ENCODE measurements around the gene MYO7A.

The MYO7A gene

DNA sequence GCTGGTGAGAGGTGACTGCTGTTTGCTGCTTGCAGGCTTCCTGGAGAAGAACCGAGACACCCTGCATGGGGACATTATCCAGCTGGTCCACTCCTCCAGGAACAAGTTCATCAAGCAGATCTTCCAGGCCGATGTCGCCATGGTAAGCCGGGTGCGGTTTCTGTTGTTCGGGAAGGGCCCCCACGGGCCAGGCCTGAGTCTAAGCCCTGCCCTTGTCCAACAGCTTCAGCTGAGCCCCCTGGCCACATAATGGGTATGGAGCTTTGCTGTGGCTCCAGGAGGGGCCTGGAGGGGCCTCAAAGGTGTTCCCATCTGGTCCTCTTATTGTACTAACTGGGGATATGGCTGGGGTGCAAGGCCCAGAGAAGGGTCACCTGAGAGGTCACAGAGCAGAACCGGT lies 38.0 kb downstream of the MYO7A start:
- no peak for DNase-seq (ENCODE audit: low read depth in 2 of 2)

DNA sequence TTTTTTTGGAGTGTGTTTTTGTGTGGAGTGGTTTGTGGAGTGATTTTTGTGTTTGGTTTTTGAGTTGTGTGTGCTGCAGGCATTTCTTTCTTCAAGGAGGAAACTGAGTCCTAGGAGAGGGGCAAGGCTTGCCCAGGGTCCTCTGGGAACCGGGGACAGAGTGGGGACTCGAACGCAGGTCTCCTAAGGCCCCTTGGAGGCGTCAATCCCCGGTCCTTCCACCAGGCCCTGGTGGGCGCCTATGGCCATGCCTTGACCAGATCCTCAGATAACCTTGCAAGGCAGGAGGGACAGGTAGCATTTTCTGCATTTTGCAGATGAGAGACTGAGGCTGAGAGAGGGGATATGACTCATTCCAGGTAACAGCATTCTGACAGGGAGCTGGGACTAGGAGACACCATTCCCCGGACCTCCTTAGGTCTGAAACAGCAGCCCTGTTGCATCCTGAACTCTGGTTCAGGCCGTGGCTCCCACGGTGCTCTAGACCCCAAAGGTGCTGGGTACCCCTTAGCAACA lies 39.1 kb downstream of the MYO7A start:
- no peak for DNase-seq (ENCODE audit: low read depth in 2 of 2)

DNA sequence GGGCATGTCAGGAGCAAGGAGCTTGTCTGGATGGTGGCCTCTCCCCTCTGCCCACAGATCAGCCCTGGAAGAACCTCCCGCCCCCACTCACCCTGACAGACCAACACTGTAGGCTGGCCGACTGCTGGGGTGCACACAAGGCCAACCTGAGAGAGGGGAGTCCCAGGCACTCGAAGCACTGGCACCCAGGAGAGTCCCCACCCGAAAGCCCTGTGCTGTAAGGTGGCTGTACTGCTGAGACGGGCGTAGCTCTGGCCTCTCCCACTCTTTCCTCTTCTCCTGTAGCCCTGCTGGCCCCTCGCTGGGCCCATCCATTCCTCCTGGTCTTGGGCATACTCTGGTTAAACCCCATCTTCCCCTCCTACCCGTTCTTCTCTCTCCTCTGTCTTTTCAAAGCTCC lies 39.7 kb downstream of the MYO7A start:
- DNase-seq (ENCODE audit: low read depth in 2 of 2), result no peak

DNA sequence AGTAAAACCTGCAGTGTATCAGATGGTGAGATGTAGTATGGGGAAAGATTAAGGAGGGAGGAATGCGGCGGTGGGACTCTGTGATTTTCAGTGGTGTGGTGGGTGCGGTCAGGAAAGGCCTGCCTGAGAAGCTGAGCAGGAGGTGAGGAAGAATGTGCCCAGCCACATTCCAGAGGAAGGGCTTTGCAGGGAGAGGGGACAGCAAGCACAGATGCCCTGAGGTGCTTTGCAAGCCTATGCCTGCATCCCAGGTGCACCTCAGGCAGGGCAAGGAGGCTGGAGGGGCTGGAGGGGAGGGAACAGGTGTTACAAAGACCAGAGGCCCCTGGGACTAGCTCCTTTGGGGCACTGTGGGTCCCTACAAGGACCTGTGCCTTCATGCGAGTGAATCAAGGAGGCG lies 42.1 kb downstream of the MYO7A start:
- DNase-seq (ENCODE audit: low read depth in 2 of 2), result no peak

GRCh38 chr11:77171254-77171653 lies 43.2 kb downstream of the MYO7A start:
- no peak for DNase-seq (ENCODE audit: low read depth in 2 of 2)

DNA sequence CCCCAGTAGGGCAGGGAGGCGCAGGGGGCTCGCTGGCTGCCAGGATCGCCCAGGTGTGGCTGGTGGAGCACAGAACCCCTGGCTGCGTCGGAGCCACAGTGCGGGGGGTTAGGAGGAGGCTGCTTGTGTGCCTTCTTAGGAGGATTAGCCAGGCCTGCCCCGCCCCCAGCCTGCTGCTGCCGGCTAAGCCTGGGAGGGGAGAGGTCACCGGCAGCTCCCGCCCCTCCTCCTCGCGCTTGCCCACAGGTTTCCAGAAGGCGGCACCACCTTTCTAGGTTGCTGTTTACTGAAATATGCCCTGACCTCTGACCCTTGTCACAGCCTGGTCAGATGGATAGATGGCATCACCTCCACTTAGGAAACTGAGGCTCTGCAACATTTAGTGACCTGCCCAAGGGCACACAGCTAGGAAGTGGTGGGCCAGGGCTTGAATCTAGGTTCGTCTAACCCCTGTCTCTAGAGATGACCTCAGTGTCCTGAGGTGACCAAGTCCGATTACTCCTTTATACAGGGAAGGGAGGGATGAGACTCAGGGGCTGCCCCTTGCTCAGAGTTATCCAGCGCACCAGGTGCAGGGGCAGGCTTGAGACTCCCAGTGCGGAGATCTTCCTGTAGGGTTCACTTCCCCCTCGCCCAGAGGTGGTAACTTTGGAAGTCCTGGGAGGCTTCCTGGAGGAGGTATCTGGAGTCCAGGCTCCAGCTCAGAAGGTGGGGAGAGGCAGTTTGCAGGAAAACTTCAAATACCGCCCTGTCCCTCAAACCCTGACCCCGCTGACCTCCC lies 44.0 kb downstream of the MYO7A start:
- no peak for DNase-seq (ENCODE audit: low read depth in 2 of 2)

GRCh38 chr11:77172666-77172982 lies 44.6 kb downstream of the MYO7A start:
- no peak for DNase-seq (ENCODE audit: low read depth in 2 of 2)

DNA sequence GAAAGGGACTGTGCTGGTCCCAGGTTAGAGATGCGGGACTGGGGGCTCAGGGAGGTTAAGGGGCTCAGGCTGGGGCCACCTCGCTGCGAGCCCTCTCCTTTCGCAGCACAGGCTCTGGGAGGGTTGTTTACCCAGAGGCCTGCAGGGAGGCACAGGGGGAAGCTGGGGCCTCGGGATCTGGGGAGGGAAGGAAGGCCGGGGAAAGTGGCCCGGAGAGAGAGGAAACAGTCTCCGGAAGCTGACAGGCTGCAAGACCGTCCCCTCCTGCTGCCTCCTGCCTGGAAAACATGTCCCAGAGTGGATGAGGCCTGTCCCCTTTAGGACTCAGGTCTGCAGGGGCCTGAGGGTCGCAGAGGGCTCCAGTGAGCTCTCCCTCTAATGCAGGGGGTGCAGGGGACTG lies 45.4 kb downstream of the MYO7A start:
- DNase-seq (ENCODE audit: low read depth in 2 of 2), result no peak

DNA sequence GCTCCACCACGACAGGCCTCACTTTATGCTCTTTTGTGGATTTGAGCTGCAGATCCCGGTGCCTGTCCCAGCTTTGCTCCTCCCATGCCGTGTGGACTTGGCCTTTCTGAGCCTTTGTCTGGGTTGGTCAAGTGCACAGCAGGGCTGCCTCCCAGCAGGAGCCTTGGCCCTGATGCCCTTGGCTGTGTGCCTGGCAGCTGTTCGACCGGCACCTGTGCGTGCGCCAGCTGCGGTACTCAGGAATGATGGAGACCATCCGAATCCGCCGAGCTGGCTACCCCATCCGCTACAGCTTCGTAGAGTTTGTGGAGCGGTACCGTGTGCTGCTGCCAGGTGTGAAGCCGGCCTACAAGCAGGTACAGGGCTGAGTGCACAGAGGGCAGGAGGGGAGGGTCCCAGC lies 46.5 kb downstream of the MYO7A start:
- DNase-seq (ENCODE audit: low read depth in 2 of 2), result no peak

DNA sequence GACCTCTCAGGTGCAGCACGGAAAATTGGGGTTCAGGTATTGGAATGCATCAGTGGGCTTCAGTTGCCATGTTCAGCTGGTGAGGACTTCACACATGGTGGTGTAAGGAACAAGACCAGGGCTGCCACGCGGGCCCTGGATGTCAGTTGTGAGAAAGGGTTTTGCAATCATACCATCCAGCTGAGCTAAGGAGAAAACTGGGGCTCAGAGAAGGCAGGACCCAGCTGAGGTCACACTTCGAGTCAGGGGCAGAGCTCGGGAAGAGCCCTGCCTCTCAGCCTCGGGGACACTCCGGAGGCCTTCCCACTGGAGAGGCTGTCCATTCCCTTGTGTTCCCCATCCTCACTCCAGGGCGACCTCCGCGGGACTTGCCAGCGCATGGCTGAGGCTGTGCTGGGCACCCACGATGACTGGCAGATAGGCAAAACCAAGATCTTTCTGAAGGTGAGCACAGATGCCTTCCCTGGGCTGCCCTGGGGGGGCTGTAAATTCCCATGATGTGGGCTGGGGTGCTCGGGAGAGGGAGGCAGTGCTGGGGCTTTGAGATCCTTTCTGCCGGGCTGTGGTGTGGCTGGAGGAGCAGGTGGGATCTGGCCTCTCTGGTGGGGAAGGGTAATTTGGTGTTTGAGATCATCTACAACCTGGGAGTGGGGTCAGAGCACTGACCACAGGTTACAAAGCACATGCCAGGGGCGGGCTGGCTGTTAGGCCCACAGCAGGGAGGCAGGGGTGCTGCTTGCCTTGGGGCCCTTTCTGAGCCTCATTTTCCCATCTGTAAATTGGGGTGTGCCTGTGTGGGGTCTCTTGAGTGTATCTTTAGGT lies 47.2 kb downstream of the MYO7A start:
- DNase-seq (ENCODE audit: low read depth in 2 of 2), result no peak

DNA sequence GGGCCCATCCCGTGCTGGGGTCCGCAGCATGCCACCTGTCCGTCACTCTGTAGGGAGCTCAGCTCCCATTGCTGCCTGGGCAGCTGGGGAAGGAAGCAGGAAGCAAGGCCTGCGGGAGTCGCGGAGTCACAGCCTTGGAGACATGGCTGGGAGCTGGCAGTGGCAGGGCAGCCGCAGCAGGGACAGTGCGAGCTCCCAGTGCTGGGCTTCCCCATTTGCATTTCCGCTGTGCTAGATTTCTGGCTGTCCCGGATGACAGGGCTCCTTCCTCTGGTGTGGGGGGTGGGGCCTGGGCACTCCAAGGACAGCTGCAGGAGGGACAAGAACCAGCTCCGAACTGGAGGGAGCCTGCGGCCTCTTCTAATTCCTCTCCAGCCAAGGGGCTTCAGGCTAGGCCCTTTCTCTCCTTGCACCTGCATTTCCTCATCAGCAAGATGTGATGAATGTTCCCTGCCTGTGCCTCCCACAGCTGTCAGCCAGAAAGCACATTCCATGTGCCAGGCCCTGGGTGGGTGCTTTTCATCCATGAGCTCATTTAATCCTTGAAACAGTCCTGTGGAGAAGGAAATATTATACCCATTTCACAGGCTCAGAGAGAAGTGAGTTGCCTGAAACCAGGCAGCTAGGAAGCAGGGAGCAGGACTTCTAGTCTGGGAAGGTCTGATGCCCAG lies 48.0 kb downstream of the MYO7A start:
- DNase-seq (ENCODE audit: low read depth in 2 of 2), result no peak

GRCh38 chr11:77176996-77177395 lies 49.0 kb downstream of the MYO7A start:
- DNase-seq (ENCODE audit: low read depth in 2 of 2), result no peak

GRCh38 chr11:77178150-77178549 lies 50.1 kb downstream of the MYO7A start:
- DNase-seq (ENCODE audit: low read depth in 2 of 2), result no peak

- no peak for DNase-seq (ENCODE audit: low read depth in 2 of 2)
These were observed 51.0 kb downstream of the MYO7A start for GRCh38 chr11:77179048-77179447.

GRCh38 chr11:77179681-77180080 lies 51.6 kb downstream of the MYO7A start:
- DNase-seq (ENCODE audit: low read depth in 2 of 2), result no peak

DNA sequence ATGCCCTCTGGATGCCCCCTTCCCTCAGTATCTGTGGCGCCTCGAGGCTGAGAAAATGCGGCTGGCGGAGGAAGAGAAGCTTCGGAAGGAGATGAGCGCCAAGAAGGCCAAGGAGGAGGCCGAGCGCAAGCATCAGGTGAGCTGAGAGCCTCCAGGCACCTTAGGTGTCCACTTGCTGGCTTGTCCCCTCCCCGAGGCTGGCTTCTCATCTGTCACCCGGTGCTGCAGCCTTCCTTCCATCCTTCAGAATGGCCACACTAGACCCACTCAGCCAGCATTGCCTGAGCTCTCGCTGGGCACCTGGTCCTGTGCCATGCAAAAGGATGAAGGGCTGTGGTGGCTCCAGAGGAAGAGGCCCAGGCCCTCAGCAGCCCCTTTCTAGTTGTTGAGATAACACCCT lies 52.3 kb downstream of the MYO7A start:
- no peak for DNase-seq (ENCODE audit: low read depth in 2 of 2)

DNA sequence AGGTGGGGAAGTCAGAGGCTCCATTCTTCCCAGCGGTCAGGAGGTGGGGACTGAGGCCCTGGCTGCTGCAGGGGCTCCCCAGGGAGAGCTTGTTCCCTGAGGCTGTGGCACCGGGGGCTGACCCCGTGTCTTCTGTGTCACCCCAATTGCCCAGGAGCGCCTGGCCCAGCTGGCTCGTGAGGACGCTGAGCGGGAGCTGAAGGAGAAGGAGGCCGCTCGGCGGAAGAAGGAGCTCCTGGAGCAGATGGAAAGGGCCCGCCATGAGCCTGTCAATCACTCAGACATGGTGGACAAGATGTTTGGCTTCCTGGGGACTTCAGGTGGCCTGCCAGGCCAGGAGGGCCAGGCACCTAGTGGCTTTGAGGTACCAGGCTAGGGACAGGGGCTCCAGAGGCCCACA lies 53.2 kb downstream of the MYO7A start:
- DNase-seq (ENCODE audit: low read depth in 2 of 2), result no peak

- no peak for DNase-seq (ENCODE audit: low read depth in 2 of 2)
These were observed 53.9 kb downstream of the MYO7A start for GRCh38 chr11:77181799-77182541.

DNA sequence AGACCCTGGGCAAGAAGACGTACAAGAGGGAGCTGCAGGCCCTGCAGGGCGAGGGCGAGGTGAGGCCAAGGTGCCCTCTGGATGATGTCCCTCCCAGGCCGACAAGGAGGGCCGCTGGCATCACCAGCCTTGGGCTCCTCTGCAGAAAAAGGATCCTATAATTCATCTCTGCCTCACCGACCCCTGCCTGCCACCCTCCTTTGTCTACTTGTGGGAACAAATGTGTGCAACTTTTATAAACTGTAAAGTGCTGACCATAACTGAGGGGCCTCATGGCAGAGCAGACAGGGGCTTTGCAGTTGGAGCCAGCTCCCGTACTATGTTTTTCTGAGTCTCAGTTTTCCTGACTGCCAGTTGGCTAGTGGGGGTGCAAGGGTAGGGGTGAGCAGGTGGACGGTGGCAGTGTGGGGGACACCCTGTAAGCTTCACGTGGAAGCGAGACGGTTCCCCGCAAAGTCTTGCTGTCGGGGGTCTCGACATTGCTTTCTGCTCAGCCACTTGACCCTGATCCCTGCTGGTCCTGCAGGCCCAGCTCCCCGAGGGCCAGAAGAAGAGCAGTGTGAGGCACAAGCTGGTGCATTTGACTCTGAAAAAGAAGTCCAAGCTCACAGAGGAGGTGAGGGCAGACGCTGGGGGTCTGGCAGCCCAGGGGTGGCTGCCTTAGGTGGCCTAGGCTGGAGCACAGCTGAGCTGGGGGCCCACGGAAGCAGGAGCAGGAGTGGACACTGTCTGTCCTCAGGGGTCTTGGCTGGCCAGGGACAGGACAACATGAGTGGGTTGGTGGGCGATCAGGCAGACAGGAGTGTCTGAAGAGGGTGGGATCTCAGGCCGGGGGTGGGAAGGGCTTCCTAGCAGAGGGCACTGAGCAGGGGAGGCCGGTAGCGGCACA lies 54.7 kb downstream of the MYO7A start:
- no peak for DNase-seq (ENCODE audit: low read depth in 2 of 2)

- no peak for DNase-seq (ENCODE audit: low read depth in 2 of 2)
These were observed 55.5 kb downstream of the MYO7A start for GRCh38 chr11:77183431-77183984.
